Epidermal melanocyte (primary cell): Measurements from ENCODE around the gene DCAF10.
"Not testable (repeated sequence)": the region's sequence is repeated elsewhere in the genome, so short reads cannot be mapped to it uniquely, and the experiment has no call there.

Experiments used
- DNase-seq: peaks from one replicate; pipeline ENCODE4 v3.0.0; 2011; ENCODE audit warnings: low spot score; ENCODE audit not compliant: insufficient read length

DCAF10 gene

DNA sequence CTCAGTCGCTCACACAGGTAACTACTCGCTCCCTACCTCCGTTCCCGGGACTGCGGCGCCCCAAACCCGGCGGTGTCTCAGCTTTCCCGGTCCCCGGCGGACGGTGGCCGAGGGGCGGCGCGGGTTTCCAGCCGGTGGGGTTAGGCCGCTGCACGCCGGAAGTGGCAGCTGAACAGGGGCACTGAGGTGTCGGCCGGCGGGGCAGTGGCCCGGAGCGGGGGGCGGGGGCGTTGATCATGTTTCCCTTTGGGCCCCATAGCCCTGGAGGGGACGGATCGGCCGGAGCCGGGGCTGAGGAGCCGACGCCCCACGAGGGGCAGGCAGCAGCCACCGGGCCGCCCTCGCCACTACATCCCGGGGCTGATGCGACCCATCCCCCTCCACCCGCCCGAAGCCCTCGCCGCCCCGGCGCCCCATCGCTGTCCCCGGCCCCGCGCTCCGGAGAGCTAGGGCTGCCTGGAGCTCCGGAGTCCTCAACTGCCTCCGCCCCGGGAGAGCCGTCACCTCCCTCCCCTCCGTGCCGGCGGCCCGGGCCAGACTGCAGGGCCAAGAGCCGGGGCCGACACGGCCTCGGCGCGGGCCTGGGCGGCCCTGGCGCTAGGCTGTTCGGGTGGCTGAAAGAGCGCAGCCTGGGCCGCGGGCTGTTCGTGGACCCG is at the start of gene DCAF10:
Gene DCAF10, plus strand, starts transcription at position 167 of the 656 bp plus-strand sequence. Its CDS starts 70 bp downstream, at position 237.
- DNase-seq, result peak; percentile 42

DNA sequence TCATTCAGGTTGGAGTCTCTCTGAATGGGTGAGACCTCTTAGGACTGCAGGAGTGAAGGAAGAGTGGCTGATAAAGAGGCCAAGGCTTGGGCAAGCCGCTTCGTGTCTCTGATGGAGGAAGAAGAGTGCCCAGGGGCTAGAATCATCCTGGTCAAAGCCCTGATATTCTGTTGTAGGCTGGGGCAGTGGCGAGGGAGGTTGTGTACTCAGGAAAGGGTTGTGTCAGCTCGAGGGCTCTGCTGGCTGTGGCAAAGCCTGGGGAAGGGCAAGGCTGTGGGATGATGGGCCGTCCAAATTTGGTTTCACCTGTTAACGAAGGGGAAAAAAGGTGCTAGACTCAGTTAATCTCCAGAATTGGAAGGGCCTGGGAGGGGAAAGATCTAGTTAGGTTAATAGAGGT is 49.4 kb upstream of the DCAF10 start:
- DNase-seq, result no peak

DNA sequence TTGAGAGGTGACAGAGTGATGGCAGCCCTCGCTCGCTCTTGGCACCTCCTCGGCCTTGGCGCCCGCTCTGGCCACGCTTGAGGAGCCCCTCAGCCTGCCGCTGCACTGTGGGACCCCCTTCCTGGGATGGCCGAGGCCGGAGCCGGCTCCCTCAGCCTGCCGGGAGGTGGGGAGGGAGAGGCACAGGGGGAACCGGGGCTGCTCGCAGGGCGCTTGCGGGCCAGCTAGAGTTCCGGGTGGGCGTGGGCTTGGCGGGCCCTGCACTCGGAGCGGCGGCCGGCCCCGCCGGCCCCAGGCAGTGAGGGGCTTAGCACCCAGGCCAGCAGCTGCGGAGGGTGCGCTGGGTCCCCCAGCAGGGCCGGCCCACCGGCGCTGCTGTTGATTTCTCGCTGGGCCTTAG is 48.9 kb upstream of the DCAF10 start:
- DNase-seq, result not testable (repeated sequence)

DNA sequence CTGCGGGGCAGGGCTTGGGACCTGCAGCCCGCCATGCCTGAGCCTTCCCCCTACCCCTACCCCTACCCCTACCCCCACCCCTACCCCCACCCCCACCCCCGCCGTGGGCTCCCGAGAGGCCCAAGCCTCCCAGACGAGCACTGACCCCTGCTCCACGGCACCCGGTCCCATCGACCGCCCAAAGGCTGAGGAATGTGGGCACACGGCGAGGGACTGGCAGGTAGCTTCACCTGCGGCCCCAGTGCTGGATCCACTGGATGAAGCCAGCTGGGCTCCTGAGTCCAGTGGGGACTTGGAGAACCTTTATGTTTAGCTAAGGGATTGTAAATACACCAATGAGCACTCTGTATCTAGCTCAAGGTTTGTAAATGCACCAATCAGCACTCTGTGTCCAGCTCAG is 48.5 kb upstream of the DCAF10 start:
- not testable (repeated sequence) for DNase-seq

- DNase-seq, result no peak
Measured at GRCh38 chr9:37752642-37753488, 47.7 kb upstream of the DCAF10 start.

DNA sequence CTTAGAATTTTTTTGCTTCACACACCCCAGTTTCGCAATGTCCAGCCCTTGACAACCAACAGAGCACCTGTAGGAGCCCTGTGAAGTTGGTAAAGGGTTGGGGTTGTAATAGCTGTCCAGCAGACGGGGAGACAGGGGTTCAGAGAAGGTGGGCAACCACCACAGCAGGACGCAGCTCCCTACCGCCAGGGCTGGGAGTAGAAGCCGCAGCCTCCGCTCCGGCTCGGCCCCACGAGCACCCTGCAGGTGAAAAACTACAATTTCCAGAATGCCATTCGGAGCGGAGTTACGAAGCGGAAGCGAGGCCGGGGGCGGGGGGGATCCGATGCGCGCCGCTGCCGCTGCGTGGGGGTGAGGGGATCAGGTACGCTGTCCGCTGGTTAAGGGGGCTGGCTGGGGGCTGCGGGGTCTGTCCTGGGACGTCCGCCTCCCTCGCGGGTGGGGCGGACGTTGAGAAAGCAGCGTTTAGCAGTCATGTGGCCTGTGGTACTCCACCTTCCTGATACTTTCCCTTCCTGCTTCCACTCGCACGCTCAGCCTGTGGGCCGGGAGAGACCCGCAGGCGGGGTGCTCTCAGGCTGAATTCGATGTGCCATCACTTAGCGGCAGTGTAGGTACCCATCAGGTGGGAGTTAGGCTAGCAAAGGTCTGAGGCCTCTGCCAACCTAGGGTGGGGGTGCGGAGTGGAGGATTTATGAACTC is 47.0 kb upstream of the DCAF10 start, which contains the start of gene TRMT10B:
Gene TRMT10B, plus strand, starts transcription at position 317 of the 702 bp plus-strand sequence. CDS start 8,127 bp downstream, outside the sequence.
- DNase-seq, result peak; percentile 92

GRCh38 chr9:37758747-37759146 is 41.9 kb upstream of the DCAF10 start:
- no peak for DNase-seq

DNA sequence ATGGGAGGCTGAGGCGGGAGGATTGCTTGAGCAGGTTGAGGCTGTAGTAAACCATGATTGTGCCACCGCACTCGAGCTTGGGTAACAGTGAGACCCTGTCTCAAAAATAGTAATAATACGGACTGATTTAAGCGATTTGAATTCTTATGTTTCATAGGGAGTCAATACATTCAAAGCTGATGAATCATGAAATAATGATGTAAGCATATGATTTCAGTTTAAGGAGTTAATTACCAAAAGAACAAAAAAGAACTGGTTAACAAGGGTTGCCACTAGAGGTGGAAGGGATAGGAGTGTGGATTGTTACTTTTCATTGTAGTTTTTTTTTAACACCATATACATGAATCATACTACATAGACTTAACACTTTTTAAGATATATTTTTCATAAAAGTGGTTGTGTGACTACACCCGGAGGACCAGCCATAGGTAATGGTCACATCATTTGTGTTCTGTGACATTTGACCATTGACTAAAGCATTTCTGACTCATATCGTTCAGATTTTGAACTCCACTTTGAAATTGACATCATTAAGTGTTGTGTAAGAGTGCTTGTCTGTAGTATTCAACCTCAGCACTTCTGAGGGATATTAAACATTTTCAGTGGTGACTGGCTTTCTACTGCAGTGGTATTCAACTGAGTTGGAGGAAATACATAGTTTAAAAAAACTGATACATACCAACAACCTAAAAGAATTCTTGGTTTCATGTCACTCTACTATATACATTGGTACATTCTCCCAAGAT is 40.0 kb upstream of the DCAF10 start:
- no peak for DNase-seq

DNA sequence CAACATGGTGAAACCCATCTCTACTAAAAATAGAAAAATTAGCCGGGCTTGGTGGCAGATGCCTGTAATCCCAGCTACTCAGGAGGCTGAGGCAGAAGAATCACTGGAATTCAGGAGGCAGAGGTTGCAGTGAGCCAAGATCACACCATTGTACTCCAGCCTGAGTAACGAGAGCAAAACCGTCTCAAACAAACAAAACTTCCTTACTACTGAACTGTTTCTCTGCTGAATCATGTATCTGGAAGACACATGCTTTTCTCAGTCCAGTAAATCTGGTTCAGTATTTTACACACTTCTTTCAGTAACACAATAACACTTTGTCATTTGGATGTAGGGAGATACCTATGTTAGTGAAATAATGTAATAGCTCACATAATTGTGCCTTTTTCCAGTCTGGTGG is 39.1 kb upstream of the DCAF10 start:
- no peak for DNase-seq

GRCh38 chr9:37765263-37765662 is 35.3 kb upstream of the DCAF10 start:
- DNase-seq, result not testable (repeated sequence)

DNA sequence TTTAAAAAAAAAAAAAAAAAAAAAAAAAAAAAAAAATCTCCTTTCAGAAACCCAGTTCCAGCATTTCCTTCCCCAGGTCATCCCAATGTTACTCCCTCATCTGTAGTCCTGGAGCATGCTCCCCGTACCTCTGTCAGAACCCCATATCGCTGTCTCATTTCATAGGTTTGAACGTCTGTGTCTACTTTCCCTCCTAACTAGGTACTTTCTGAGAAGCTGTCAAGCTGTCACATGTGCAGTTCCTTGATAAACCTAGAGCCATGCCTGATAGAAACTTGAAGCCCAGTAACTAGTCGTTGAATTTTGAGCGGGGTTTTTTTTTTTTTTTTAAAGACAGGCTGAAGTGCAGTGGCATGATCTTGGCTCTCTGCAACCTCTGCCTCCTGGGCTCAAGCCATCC is 31.3 kb upstream of the DCAF10 start:
- DNase-seq, result no peak

- DNase-seq, result no peak
Measured at GRCh38 chr9:37769995-37770394, 30.6 kb upstream of the DCAF10 start.

- no peak for DNase-seq
Measured at GRCh38 chr9:37775216-37775919, 25.2 kb upstream of the DCAF10 start.

- DNase-seq, result no peak
Measured at GRCh38 chr9:37776328-37776727, 24.3 kb upstream of the DCAF10 start.

- no peak for DNase-seq
Measured at GRCh38 chr9:37778534-37778933, 22.1 kb upstream of the DCAF10 start.

- no peak for DNase-seq
Measured at GRCh38 chr9:37784291-37784615, 16.3 kb upstream of the DCAF10 start.

DNA sequence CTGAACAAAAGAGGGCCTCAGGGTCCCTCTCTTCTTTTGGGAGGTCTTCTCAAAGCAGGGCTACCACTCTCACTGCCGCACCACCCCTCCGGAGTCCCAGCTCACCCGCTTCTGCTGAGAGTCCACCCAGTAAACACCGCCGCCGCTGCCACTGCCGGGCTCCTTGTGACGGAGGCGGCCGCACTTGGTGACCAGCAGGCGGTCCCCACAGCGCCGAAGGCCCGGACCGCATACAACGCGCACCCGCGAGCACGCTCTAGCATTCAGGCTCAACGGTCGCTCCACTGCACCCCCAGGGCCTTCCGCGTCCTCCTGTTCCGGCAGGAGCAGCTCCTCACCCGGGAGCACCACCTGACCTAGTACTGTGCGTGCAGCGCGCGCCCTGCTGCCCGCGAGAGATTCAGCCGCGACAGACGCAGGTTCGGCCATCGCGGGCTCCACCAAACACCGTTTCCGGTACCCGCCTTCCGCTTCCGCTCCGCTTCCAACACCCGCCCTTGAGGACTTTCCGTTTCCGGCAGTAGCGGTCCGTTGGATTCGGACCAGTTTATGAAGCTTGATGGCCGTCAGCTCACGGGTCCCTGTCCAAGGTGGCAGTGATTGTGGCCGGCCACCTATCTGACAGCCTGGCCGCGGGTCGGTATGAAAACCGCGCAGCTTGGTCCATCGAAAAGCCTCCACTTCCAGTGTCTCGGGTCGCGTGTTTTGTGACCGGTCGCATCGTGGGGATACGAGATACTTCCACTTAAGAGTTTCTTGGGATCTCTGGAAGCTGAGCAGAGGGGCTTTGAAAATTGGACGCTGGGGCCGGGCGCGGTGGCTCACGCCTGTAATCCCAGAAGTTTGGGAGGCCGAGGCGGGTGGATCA is 15.7 kb upstream of the DCAF10 start, which contains the start of gene EXOSC3:
Gene EXOSC3, minus strand, starts transcription at position 449 of the 868 bp plus-strand sequence. Its CDS starts 20 bp downstream, at position 429.
- peak; percentile 85 for DNase-seq

GRCh38 chr9:37787059-37787458 is 13.5 kb upstream of the DCAF10 start:
- no peak for DNase-seq

- no peak for DNase-seq
Measured at GRCh38 chr9:37788332-37788731, 12.3 kb upstream of the DCAF10 start.

DNA sequence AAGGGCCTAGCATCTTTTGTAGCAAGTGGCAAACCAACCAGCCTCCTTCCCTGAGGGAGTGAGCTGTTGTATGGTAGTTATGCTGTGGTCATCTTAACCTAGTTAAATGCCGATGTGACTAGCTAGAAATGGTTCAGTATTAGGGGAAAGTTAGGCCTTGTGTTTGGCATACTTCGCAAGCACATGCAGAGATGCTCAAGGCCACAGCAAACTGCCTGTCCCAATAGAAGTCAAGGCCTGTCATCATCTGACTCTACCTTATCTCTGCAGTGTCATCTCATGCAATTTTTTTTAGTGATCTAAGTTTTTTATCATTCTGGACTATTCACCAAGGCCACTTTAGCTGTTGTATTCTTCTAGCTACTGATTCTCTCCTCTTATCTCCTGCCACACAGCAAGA is 10.5 kb upstream of the DCAF10 start:
- DNase-seq, result no peak
